Measurements from ENCODE around the gene STIM1.

Gene STIM1

GRCh38 chr11:3946455-3947017, 91.1 kb downstream of the STIM1 start:
- in situ Hi-C loops (cut with HindIII; ENCODE audit: low sequenced_read_pairs), result no loop called here

- in situ Hi-C loops (cut with HindIII; ENCODE audit: low sequenced_read_pairs), result no loop called here
Observed at GRCh38 chr11:3947061-3947460, 91.6 kb downstream of the STIM1 start.

GRCh38 chr11:3949125-3949524, 93.7 kb downstream of the STIM1 start:
- in situ Hi-C loops (cut with HindIII; ENCODE audit: low sequenced_read_pairs), result no loop called here

- in situ Hi-C loops (cut with HindIII; ENCODE audit: low sequenced_read_pairs), result loop anchor here (5.0 kb wide), 1 partner anchor 49 kb away; no protein-coding TSS in a partner anchor
Observed at GRCh38 chr11:3950996-3951660, 95.7 kb downstream of the STIM1 start.

GRCh38 chr11:3952715-3953114, 97.3 kb downstream of the STIM1 start:
- in situ Hi-C loops (cut with HindIII; ENCODE audit: low sequenced_read_pairs), result loop anchor here (5.0 kb wide), 1 partner anchor 50 kb away; no protein-coding TSS in a partner anchor

- in situ Hi-C loops (cut with HindIII; ENCODE audit: low sequenced_read_pairs), result loop anchor here (5.0 kb wide), 1 partner anchor 51 kb away; no protein-coding TSS in a partner anchor
Observed at GRCh38 chr11:3953327-3953726, 97.9 kb downstream of the STIM1 start.

- in situ Hi-C loops (cut with HindIII; ENCODE audit: low sequenced_read_pairs), result loop anchor here (5.0 kb wide), 1 partner anchor 52 kb away; no protein-coding TSS in a partner anchor
Observed at GRCh38 chr11:3954448-3955298, 99.2 kb downstream of the STIM1 start.

GRCh38 chr11:3955299-3955665, 99.8 kb downstream of the STIM1 start:
- in situ Hi-C loops (cut with HindIII; ENCODE audit: low sequenced_read_pairs), result no loop called here

- in situ Hi-C loops (cut with HindIII; ENCODE audit: low sequenced_read_pairs), result no loop called here
Observed at GRCh38 chr11:3956038-3956437, 100.6 kb downstream of the STIM1 start.

- in situ Hi-C loops (cut with HindIII; ENCODE audit: low sequenced_read_pairs), result no loop called here
Observed at GRCh38 chr11:3956748-3957147, 101.3 kb downstream of the STIM1 start.

- in situ Hi-C loops (cut with HindIII; ENCODE audit: low sequenced_read_pairs), result no loop called here
Observed at GRCh38 chr11:3957437-3957836, 102.0 kb downstream of the STIM1 start.

- in situ Hi-C loops (cut with HindIII; ENCODE audit: low sequenced_read_pairs), result no loop called here
Observed at GRCh38 chr11:3958281-3958680, 102.8 kb downstream of the STIM1 start.

- in situ Hi-C loops (cut with HindIII; ENCODE audit: low sequenced_read_pairs), result no loop called here
Observed at GRCh38 chr11:3959015-3959902, 103.8 kb downstream of the STIM1 start.

GRCh38 chr11:3959903-3960265, 104.4 kb downstream of the STIM1 start:
- in situ Hi-C loops (cut with HindIII; ENCODE audit: low sequenced_read_pairs), result no loop called here

- in situ Hi-C loops (cut with HindIII; ENCODE audit: low sequenced_read_pairs), result no loop called here
Observed at GRCh38 chr11:3962406-3962840, 107.0 kb downstream of the STIM1 start.

GRCh38 chr11:3964056-3964455, 108.6 kb downstream of the STIM1 start:
- in situ Hi-C loops (cut with HindIII; ENCODE audit: low sequenced_read_pairs), result no loop called here

GRCh38 chr11:3964935-3965604, 109.6 kb downstream of the STIM1 start:
- in situ Hi-C loops (cut with HindIII; ENCODE audit: low sequenced_read_pairs), result no loop called here

- in situ Hi-C loops (cut with HindIII; ENCODE audit: low sequenced_read_pairs), result no loop called here
Observed at GRCh38 chr11:3967695-3968094, 112.2 kb downstream of the STIM1 start.

GRCh38 chr11:3969200-3969599, 113.7 kb downstream of the STIM1 start:
- in situ Hi-C loops (cut with HindIII; ENCODE audit: low sequenced_read_pairs), result no loop called here

GRCh38 chr11:3969613-3970012, 114.1 kb downstream of the STIM1 start:
- in situ Hi-C loops (cut with HindIII; ENCODE audit: low sequenced_read_pairs), result no loop called here
